Thyroid gland (tissue), 4 donors: ENCODE data around the gene PAX7.

Source experiments
- POLR2A ChIP-seq, 2 donors: fragments of 450-650 bp; IDR thresholded peaks; one replicate each; pipeline ENCODE4 v1.6.1; 2017; ENCODE audit warnings: antibody characterized with exemption in 2 of 2, mild to moderate bottlenecking in 2 of 2, moderate library complexity in 1 of 2
- TF ChIP-seq, protein P1 (sequence below), 6 experiments: fragments of 200-600 bp in 3 of 6; fragments of 450-650 bp in 3 of 6; sonication (generic) in 3 of 6; IDR thresholded peaks; one replicate each; pipeline ENCODE4 v1.5.1; 2016 to 2019; ENCODE audit warnings: antibody characterized with exemption in 6 of 6, mild to moderate bottlenecking in 2 of 6, inconsistent platforms in 1 of 6, moderate library complexity in 1 of 6

DNA sequence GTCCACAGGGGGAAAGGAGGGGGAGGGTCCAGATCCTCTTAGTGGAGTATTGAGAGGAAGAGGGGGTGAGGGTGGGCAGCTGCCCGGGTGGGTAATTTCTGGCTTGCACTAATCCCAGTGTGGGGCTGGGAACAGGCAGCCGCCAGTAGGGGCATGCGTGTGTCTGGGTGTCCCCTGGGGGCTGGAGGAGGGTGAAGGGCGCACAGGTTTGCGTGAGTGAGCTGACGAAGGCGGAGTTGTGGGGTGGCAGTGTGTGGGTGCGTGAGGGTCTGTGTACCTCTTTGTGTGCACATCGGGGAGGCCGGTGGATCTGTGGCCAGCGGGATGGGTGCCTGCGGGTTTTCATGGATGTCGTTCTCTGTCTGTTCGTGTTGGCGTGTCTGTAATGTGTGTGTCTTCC is 97.3 kb downstream of the PAX7 start:
- TF ChIP-seq, protein P1, sequence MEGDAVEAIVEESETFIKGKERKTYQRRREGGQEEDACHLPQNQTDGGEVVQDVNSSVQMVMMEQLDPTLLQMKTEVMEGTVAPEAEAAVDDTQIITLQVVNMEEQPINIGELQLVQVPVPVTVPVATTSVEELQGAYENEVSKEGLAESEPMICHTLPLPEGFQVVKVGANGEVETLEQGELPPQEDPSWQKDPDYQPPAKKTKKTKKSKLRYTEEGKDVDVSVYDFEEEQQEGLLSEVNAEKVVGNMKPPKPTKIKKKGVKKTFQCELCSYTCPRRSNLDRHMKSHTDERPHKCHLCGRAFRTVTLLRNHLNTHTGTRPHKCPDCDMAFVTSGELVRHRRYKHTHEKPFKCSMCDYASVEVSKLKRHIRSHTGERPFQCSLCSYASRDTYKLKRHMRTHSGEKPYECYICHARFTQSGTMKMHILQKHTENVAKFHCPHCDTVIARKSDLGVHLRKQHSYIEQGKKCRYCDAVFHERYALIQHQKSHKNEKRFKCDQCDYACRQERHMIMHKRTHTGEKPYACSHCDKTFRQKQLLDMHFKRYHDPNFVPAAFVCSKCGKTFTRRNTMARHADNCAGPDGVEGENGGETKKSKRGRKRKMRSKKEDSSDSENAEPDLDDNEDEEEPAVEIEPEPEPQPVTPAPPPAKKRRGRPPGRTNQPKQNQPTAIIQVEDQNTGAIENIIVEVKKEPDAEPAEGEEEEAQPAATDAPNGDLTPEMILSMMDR (IDR thresholded peaks at IDR 0.05) = no peak
- TF ChIP-seq POLR2A (IDR thresholded peaks at IDR 0.05) = no peak
